IMR-90 (cell line): Measurements from ENCODE around the gene SDK1. TPM values are rescaled to one million over a fixed set of nuclear protein-coding genes. Genes with fewer than 3 reads are reported as not detected.

Experiments
- ATAC-seq: fragments of 200-7000 bp; cut with Tn5 transposase; 2 replicates; pipeline ENCODE4 v1.9.1; 2020; ENCODE audit warnings: low read depth, mild to moderate bottlenecking, moderate library complexity
- BruUV-seq: library from RNA; stranded (reverse); fragments of 400-500 nt; replicated peaks from 2 replicates; lab custom pipeline; 2021; lab: Mats Ljungman, UMichigan
- CTCF ChIA-PET: fragments of 300-600 bp; formaldehyde crosslinking; extraction: SDS; loops from one replicate; lab custom pipeline; 2021; ENCODE audit warnings: antibody characterized with exemption; lab: Yijun Ruan, JAX
- POLR2A ChIA-PET: fragments of 300-600 bp; sonication (Branson Sonifier 250); formaldehyde crosslinking; loops from one replicate; lab custom pipeline; 2022; ENCODE audit warnings: antibody characterized with exemption; ENCODE audit not compliant: unreplicated experiment; lab: Charles Lee
- DNase-seq: peaks from one replicate; pipeline ENCODE4 v3.0.0; 2013
- H2AFZ ChIP-seq: replicated peaks from 2 replicates; pipeline ENCODE3; 2013; ENCODE audit warnings: low read length, mild to moderate bottlenecking; ENCODE audit not compliant: poor library complexity
- H2AK5ac ChIP-seq: 2 replicates; pipeline ENCODE4 v1.6.1; 2013; ENCODE audit warnings: low read depth, low read length, inconsistent platforms
- H2AK9ac ChIP-seq: replicated peaks from 2 replicates; pipeline ENCODE3; 2013; ENCODE audit warnings: mild to moderate bottlenecking, low read depth, low read length, moderate library complexity; ENCODE audit not compliant: poor library complexity
- H2BK120ac ChIP-seq: 2 replicates; pipeline ENCODE4 v1.6.1; 2013; ENCODE audit warnings: low read depth, low read length, inconsistent platforms
- H2BK15ac ChIP-seq: 3 replicates; pipeline ENCODE4 v1.6.1; 2013; ENCODE audit warnings: low read depth, low read length, inconsistent platforms
- H2BK20ac ChIP-seq: 2 replicates; pipeline ENCODE4 v1.6.1; 2013; ENCODE audit warnings: low read depth, mild to moderate bottlenecking, inconsistent platforms, low read length, moderate library complexity
- H2BK5ac ChIP-seq: 2 replicates; pipeline ENCODE4 v1.6.1; 2013; ENCODE audit warnings: mild to moderate bottlenecking, low read depth, low read length, inconsistent platforms; ENCODE audit not compliant: poor library complexity, severe bottlenecking
- H3K14ac ChIP-seq: replicated peaks from 2 replicates; pipeline ENCODE4 v1.6.1; 2013; ENCODE audit warnings: low read depth, low read length, inconsistent platforms
- H3K18ac ChIP-seq: 2 replicates; pipeline ENCODE4 v1.6.1; 2013; ENCODE audit warnings: low read depth, low read length, control low read depth
- H3K23ac ChIP-seq: 2 replicates; pipeline ENCODE4 v1.6.1; 2013; ENCODE audit warnings: low read depth, low read length, inconsistent platforms
- H3K27ac ChIP-seq: 2 replicates; pipeline ENCODE4 v1.5.1; 2013; ENCODE audit warnings: mild to moderate bottlenecking, control low read depth, low read length; ENCODE audit not compliant: insufficient read depth
- H3K27me3 ChIP-seq: 2 replicates; pipeline ENCODE4 v1.6.1; 2013; ENCODE audit warnings: low read length; ENCODE audit not compliant: control insufficient read depth, insufficient read depth
- H3K36me3 ChIP-seq: 2 replicates; pipeline ENCODE4 v1.6.1; 2013; ENCODE audit warnings: low read length, mixed read lengths; ENCODE audit not compliant: control insufficient read depth, insufficient read depth
- H3K4ac ChIP-seq: 2 replicates; pipeline ENCODE4 v1.6.1; 2013; ENCODE audit warnings: low read depth, low read length, inconsistent platforms
- H3K4me1 ChIP-seq: 2 replicates; pipeline ENCODE4 v1.6.1; 2013; ENCODE audit warnings: low read length, mixed read lengths; ENCODE audit not compliant: control insufficient read depth, insufficient read depth
- H3K4me2 ChIP-seq: 2 replicates; pipeline ENCODE4 v1.6.1; 2013; ENCODE audit warnings: low read depth, mild to moderate bottlenecking, control low read depth, low read length, moderate library complexity
- H3K4me3 ChIP-seq: 2 replicates; pipeline ENCODE4 v1.5.1; 2013; ENCODE audit warnings: low read depth, mild to moderate bottlenecking, control low read depth, low read length, moderate library complexity; ENCODE audit not compliant: insufficient read depth
- H3K56ac ChIP-seq: 2 replicates; pipeline ENCODE4 v1.6.1; 2013; ENCODE audit warnings: low read length, inconsistent platforms; ENCODE audit not compliant: insufficient read depth; ENCODE audit errors: extremely low read depth
- H3K79me1 ChIP-seq, 2 experiments: 2 replicates each; pipeline ENCODE4 v1.6.1; 2013; ENCODE audit warnings: low read length in 2 of 2, inconsistent platforms in 1 of 2, low read depth in 1 of 2
- H3K9ac ChIP-seq: 2 replicates; pipeline ENCODE4 v1.6.1; 2013; ENCODE audit warnings: low read depth, low read length, control low read depth
- H3K9me1 ChIP-seq: 2 replicates; pipeline ENCODE4 v1.6.1; 2013; ENCODE audit warnings: low read length, inconsistent platforms; ENCODE audit not compliant: insufficient read depth
- H3K9me3 ChIP-seq: 2 replicates; pipeline ENCODE4 v1.6.1; 2013; ENCODE audit warnings: low read length; ENCODE audit not compliant: control insufficient read depth, insufficient read depth
- H4K20me1 ChIP-seq: 2 replicates; pipeline ENCODE4 v1.6.1; 2013; ENCODE audit warnings: low read length, inconsistent platforms; ENCODE audit not compliant: insufficient read depth
- H4K5ac ChIP-seq: 2 replicates; pipeline ENCODE4 v1.6.1; 2013; ENCODE audit warnings: mild to moderate bottlenecking, low read depth, low read length, control low read depth
- H4K8ac ChIP-seq, 2 experiments: 2 replicates each; pipeline ENCODE4 v1.6.1; 2013; ENCODE audit warnings: low read depth in 2 of 2, low read length in 2 of 2, control low read depth in 1 of 2, inconsistent platforms in 1 of 2
- H4K91ac ChIP-seq: 2 replicates; pipeline ENCODE4 v1.6.1; 2013; ENCODE audit warnings: low read depth, low read length, inconsistent platforms; ENCODE audit not compliant: insufficient read depth
- BHLHE40 ChIP-seq: fragments of 150-350 bp; IDR thresholded peaks from 2 replicates; pipeline ENCODE4 v1.6.1; 2016; ENCODE audit warnings: mild to moderate bottlenecking, low read depth, low read length
- CEBPB ChIP-seq: IDR thresholded peaks from 2 replicates; pipeline ENCODE4 v1.6.1; 2012; ENCODE audit warnings: low read depth, low read length, improper control_type of control experiment
- CHD1 ChIP-seq: IDR thresholded peaks from 2 replicates; pipeline ENCODE4 v1.6.1; 2012; ENCODE audit warnings: low read depth, low read length, improper control_type of control experiment
- CTCF ChIP-seq: conservative IDR thresholded peaks from 2 replicates; pipeline ENCODE4 v1.5.1; 2012; ENCODE audit warnings: mild to moderate bottlenecking, low read depth, low read length, improper control_type of control experiment
- FOS ChIP-seq: fragments of 150-350 bp; IDR thresholded peaks from 2 replicates; pipeline ENCODE4 v1.6.1; 2016; ENCODE audit warnings: low read depth, low read length
- MAFK ChIP-seq: IDR thresholded peaks from 2 replicates; pipeline ENCODE4 v1.6.1; 2012; ENCODE audit warnings: low read depth, low read length, improper control_type of control experiment
- MAZ ChIP-seq: IDR thresholded peaks from 2 replicates; pipeline ENCODE4 v1.6.1; 2012; ENCODE audit warnings: low read depth, mild to moderate bottlenecking, low read length, improper control_type of control experiment, moderate library complexity, borderline replicate concordance
- MXI1 ChIP-seq: IDR thresholded peaks from 2 replicates; pipeline ENCODE4 v1.6.1; 2012; ENCODE audit warnings: low read depth, mild to moderate bottlenecking, low read length, moderate library complexity, borderline replicate concordance
- NFE2L2 ChIP-seq: fragments of 150-350 bp; IDR thresholded peaks from 2 replicates; pipeline ENCODE4 v1.6.1; 2016; ENCODE audit warnings: low read depth, mild to moderate bottlenecking, low read length
- POLR2A ChIP-seq: IDR thresholded peaks from 2 replicates; pipeline ENCODE4 v1.6.1; 2012; ENCODE audit warnings: mild to moderate bottlenecking, low read depth, low read length
- RAD21 ChIP-seq: IDR thresholded peaks from 2 replicates; pipeline ENCODE4 v1.6.1; 2012; ENCODE audit warnings: low read length, improper control_type of control experiment
- RCOR1 ChIP-seq: IDR thresholded peaks from 2 replicates; pipeline ENCODE4 v1.6.1; 2012; ENCODE audit warnings: mild to moderate bottlenecking, low read length, improper control_type of control experiment; ENCODE audit not compliant: insufficient replicate concordance
- RFX5 ChIP-seq: IDR thresholded peaks from 2 replicates; pipeline ENCODE4 v1.8.0; 2012; ENCODE audit warnings: low read depth, mild to moderate bottlenecking, low read length, moderate library complexity
- SMC3 ChIP-seq: fragments of 150-350 bp; IDR thresholded peaks from 2 replicates; pipeline ENCODE4 v1.6.1; 2016; ENCODE audit warnings: low read depth, mild to moderate bottlenecking, antibody characterized with exemption, low read length, moderate library complexity
- WGBS, 2 experiments: methylation state at CpG; one replicate each; pipeline versions ENCODE4 v1.1.5 to v1.1.7; 2013; ENCODE audit warnings: missing lambda C conversion rate in 2 of 2; ENCODE audit not compliant: insufficient read length in 1 of 2; ENCODE audit errors: extremely low coverage in 2 of 2; 5-methylcytosine and 5-hydroxymethylcytosine counted together
- dilution Hi-C: fragments of 300-500 bp; cut with HindIII; formaldehyde crosslinking; loops from one replicate; pipeline ENCODE4 v1.14.3; 2018; ENCODE audit warnings: low sequenced_read_pairs; ENCODE audit not compliant: unreplicated experiment
- in situ Hi-C: fragments of 300-500 bp; cut with MboI; formaldehyde crosslinking; loops from 3 replicates; pipeline ENCODE4 v1.14.3; 2019; ENCODE audit warnings: low sequenced_read_pairs, inconsistent platforms, mixed read lengths
- intact Hi-C: fragments of 100-400 bp; cut with micrococcal nuclease; formaldehyde crosslinking; loops from 2 replicates; pipeline ENCODE4 v1.10.0; 2022
- polyA plus RNA-seq, 3 experiments: library from polyadenylated mRNA; depleted of rRNA; stranded (reverse); fragments of >200 nt; gene quantifications; 2 replicates each; pipeline ENCODE4 v1.2.3, GENCODE V29; 2012; ENCODE audit warnings: low replicate concordance in 1 of 3
- total RNA-seq: library from RNA; depleted of rRNA; stranded (reverse); fragments of >200 nt; gene quantifications from 2 replicates; pipeline ENCODE4 v1.2.3, GENCODE V29; 2012
- TF ChIP-seq, protein P1 (sequence below): fragments of 150-350 bp; IDR thresholded peaks from 2 replicates; pipeline ENCODE4 v1.6.1; 2016; ENCODE audit warnings: low read depth, mild to moderate bottlenecking, low read length, moderate library complexity, borderline replicate concordance
- TF ChIP-seq, protein P2 (sequence below): fragments of 150-350 bp; IDR thresholded peaks from 2 replicates; pipeline ENCODE4 v1.6.1; 2017; ENCODE audit warnings: mild to moderate bottlenecking, antibody characterized with exemption, low read length, low read depth

The SDK1 gene
- total and polyA plus RNA-seq, 2 of the 4 experiments (the other 2 are of a cell fraction), result 1.5 to 1.6 TPM

GRCh38 chr7:3899559-3899991, 598.5 kb downstream of the SDK1 start:
- intact Hi-C loops, result loop anchor here (5.0 kb wide), 1 partner anchor 417 kb away; no protein-coding TSS in a partner anchor
- dilution Hi-C loops, result no loop called here
- Histone ChIP-seq H2BK5ac (no peak overlapping the region), H3K4me2 (no peak overlapping the region), H3K9ac (no peak overlapping the region), H3K27ac (no peak overlapping the region), H4K20me1 (no peaks in the 10 kb centered on the region), H4K8ac (no peak overlapping the region), H2BK20ac (no peak overlapping the region), H3K79me1 (no peaks in the 10 kb centered on the region), H2AK9ac (no peak overlapping the region), H3K23ac (no peak overlapping the region), H2AK5ac (no peak overlapping the region), H2BK15ac (no peak overlapping the region), H4K91ac (no peak overlapping the region), H3K14ac (no peak overlapping the region), H2BK120ac (no peak overlapping the region), H3K4me3 (no peak overlapping the region), H3K9me3 (no peaks in the 10 kb centered on the region), H2AFZ (no peak overlapping the region), H3K56ac (no peak overlapping the region), H3K9me1 (no peaks in the 10 kb centered on the region), H3K27me3 (no peaks in the 10 kb centered on the region), H3K36me3 (no peaks in the 10 kb centered on the region), H3K18ac (no peak overlapping the region), H3K4ac (no peak overlapping the region), H4K5ac (no peak overlapping the region), H3K4me1 (no peaks in the 10 kb centered on the region; the same call in 1 of the 2 replicates)
- ChIA-PET CTCF (no interaction called here), POLR2A (no interaction called here)
- DNase-seq (no peak), ATAC-seq (no peak)
- in situ Hi-C loops, result loop anchor here (10.0 kb wide), 1 partner anchor 1015 kb away; no protein-coding TSS in a partner anchor
- BruUV-seq, result no TSS peak
- WGBS, 2 experiments, result 20% methylated on average over 1 of the region's 9 CpGs; no CpG with 5 or more reads in 1 of the 2 experiments
- no peak for TF ChIP-seq RAD21
- TF ChIP-seq CEBPB, result no peak
- TF ChIP-seq RCOR1, result no peak
- no peak for TF ChIP-seq MXI1
- TF ChIP-seq FOS, result no peak
- no peak for TF ChIP-seq NFE2L2
- TF ChIP-seq POLR2A, result no peak
- no peak for TF ChIP-seq CHD1
- no peak for TF ChIP-seq MAZ
- TF ChIP-seq MAFK, result no peak
- TF ChIP-seq, protein P1, sequence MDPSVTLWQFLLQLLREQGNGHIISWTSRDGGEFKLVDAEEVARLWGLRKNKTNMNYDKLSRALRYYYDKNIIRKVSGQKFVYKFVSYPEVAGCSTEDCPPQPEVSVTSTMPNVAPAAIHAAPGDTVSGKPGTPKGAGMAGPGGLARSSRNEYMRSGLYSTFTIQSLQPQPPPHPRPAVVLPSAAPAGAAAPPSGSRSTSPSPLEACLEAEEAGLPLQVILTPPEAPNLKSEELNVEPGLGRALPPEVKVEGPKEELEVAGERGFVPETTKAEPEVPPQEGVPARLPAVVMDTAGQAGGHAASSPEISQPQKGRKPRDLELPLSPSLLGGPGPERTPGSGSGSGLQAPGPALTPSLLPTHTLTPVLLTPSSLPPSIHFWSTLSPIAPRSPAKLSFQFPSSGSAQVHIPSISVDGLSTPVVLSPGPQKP, result no peak
- TF ChIP-seq BHLHE40, result no peak
- TF ChIP-seq SMC3, result no peak
- TF ChIP-seq CTCF, result no peak
- TF ChIP-seq RFX5, result no peak
- TF ChIP-seq, protein P2, sequence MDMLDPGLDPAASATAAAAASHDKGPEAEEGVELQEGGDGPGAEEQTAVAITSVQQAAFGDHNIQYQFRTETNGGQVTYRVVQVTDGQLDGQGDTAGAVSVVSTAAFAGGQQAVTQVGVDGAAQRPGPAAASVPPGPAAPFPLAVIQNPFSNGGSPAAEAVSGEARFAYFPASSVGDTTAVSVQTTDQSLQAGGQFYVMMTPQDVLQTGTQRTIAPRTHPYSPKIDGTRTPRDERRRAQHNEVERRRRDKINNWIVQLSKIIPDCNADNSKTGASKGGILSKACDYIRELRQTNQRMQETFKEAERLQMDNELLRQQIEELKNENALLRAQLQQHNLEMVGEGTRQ, result no peak
